SK-N-SH (cell line): ENCODE measurements around the gene COG2. TPM values are rescaled to one million over a fixed set of nuclear protein-coding genes. Genes with fewer than 3 reads are reported as not detected.

Experiments used
- CTCF ChIA-PET: fragments of 300-600, 350-600 bp; formaldehyde crosslinking; extraction: SDS; loops from one replicate; lab custom pipeline; 2021; lab: Yijun Ruan, JAX
- POLR2A ChIA-PET: fragments of 350-600 bp; sonication (Branson Sonifier 250); formaldehyde crosslinking; extraction: SDS; loops from one replicate; lab custom pipeline; 2020; ENCODE audit warnings: antibody characterized with exemption, inconsistent platforms; lab: Yijun Ruan, JAX
- DNase-seq: peaks from one replicate; pipeline ENCODE4 v3.0.0; 2012
- H2AFZ ChIP-seq: fragments of 200-600 bp; sonication (generic); 2 replicates; pipeline ENCODE4 v1.8.1; 2016; ENCODE audit warnings: antibody characterized with exemption, mild to moderate bottlenecking, low read depth
- H3F3A ChIP-seq: fragments of 200-600 bp; sonication (generic); replicated peaks from 2 replicates; pipeline ENCODE3; 2016; ENCODE audit warnings: antibody characterized with exemption, mild to moderate bottlenecking; ENCODE audit not compliant: insufficient read depth
- H3K27ac ChIP-seq, 2 experiments: fragments of 200-500 bp in 1 of 2; fragments of 200-600 bp in 1 of 2; sonication (Bioruptor generic) in 1 of 2; sonication (generic), shearing (Covaris generic) in 1 of 2; 2 replicates each; pipeline versions ENCODE4 v1.5.1 to v1.6.1; 2014 to 2016; ENCODE audit warnings: low read depth in 2 of 2, inconsistent platforms in 1 of 2, low read length in 1 of 2, mild to moderate bottlenecking in 1 of 2, mixed read lengths in 1 of 2
- H3K27me3 ChIP-seq: fragments of 200-600 bp; sonication (generic), shearing (Covaris generic); 2 replicates; pipeline ENCODE4 v1.6.1; 2016; ENCODE audit warnings: mixed run types; ENCODE audit not compliant: insufficient read depth
- H3K36me3 ChIP-seq, 2 experiments: fragments of 200-500 bp in 1 of 2; fragments of 200-600 bp in 1 of 2; sonication (Bioruptor generic) in 1 of 2; sonication (generic) in 1 of 2; replicated peaks in 1 of 2; 2 replicates each; pipeline versions ENCODE3 to v1.5.1; 2014 to 2016; ENCODE audit warnings: low read length in 1 of 2, mild to moderate bottlenecking in 1 of 2; ENCODE audit not compliant: insufficient read depth in 2 of 2, control insufficient read depth in 1 of 2
- H3K4me1 ChIP-seq, 2 experiments: fragments of 200-500 bp in 1 of 2; fragments of 200-600 bp in 1 of 2; sonication (Bioruptor generic) in 1 of 2; sonication (generic), shearing (Covaris generic) in 1 of 2; 2 replicates each; pipeline versions ENCODE4 v1.5.1 to v1.6.1; 2014 to 2016; ENCODE audit warnings: low read depth in 1 of 2, low read length in 1 of 2, mixed run types in 1 of 2; ENCODE audit not compliant: insufficient read depth in 2 of 2, control insufficient read depth in 1 of 2
- H3K4me2 ChIP-seq: fragments of 200-600 bp; sonication (generic), shearing (Covaris generic); 2 replicates; pipeline ENCODE4 v1.6.1; 2017; ENCODE audit warnings: mixed run types
- H3K4me3 ChIP-seq, 2 experiments: fragments of 200-500 bp in 1 of 2; fragments of 200-600 bp in 1 of 2; sonication (Bioruptor generic) in 1 of 2; sonication (generic), shearing (Covaris generic) in 1 of 2; 2 replicates each; pipeline versions ENCODE4 v1.5.1 to v1.8.1; 2014 to 2016; ENCODE audit warnings: low read depth in 2 of 2, inconsistent platforms in 1 of 2, low read length in 1 of 2, mild to moderate bottlenecking in 1 of 2, mixed read lengths in 1 of 2, moderate library complexity in 1 of 2
- H3K79me2 ChIP-seq: fragments of 200-600 bp; sonication (generic); 2 replicates; pipeline ENCODE4 v1.8.1; 2017; ENCODE audit warnings: mild to moderate bottlenecking; ENCODE audit not compliant: insufficient read depth
- H3K9ac ChIP-seq: fragments of 200-600 bp; sonication (generic); 2 replicates; pipeline ENCODE4 v1.6.1; 2017; ENCODE audit warnings: mixed run types
- H3K9me2 ChIP-seq: fragments of 200-600 bp; sonication (generic); 2 replicates; pipeline ENCODE4 v1.6.1; 2017; ENCODE audit warnings: mixed run types
- H3K9me3 ChIP-seq: fragments of 200-600 bp; sonication (generic); 2 replicates; pipeline ENCODE4 v1.6.1; 2017; ENCODE audit warnings: mixed run types, mild to moderate bottlenecking, moderate library complexity
- H4K20me1 ChIP-seq: fragments of 200-600 bp; sonication (generic); 2 replicates; pipeline ENCODE4 v1.6.1; 2017; ENCODE audit warnings: mild to moderate bottlenecking, mixed run types; ENCODE audit not compliant: insufficient read depth
- CHD2 ChIP-seq: fragments of 150-350 bp; IDR thresholded peaks from 2 replicates; pipeline ENCODE4 v1.6.1; 2018; ENCODE audit warnings: low read length; ENCODE audit not compliant: partially characterized antibody
- EZH2phosphoT487 ChIP-seq: fragments of 200-600 bp; sonication (generic); IDR thresholded peaks from 2 replicates; pipeline ENCODE4 v1.6.1; 2017; ENCODE audit warnings: low read depth, mixed run types, mild to moderate bottlenecking, antibody characterized with exemption, moderate library complexity, borderline replicate concordance
- FOSL2 ChIP-seq: IDR thresholded peaks from 2 replicates; pipeline ENCODE4 v1.4.0; 2012; ENCODE audit warnings: low read depth, mild to moderate bottlenecking, moderate library complexity, borderline replicate concordance
- FOXJ3 ChIP-seq: sonication (generic); formaldehyde crosslinking; IDR thresholded peaks from 2 replicates; pipeline ENCODE4 v1.5.1; 2020; ENCODE audit warnings: mild to moderate bottlenecking, missing genetic modification reagents
- GABPA ChIP-seq: IDR thresholded peaks from 2 replicates; pipeline ENCODE4 v1.4.0; 2012; ENCODE audit warnings: low read depth, mild to moderate bottlenecking
- NRF1 ChIP-seq: IDR thresholded peaks from 2 replicates; pipeline ENCODE4 v1.6.1; 2012; ENCODE audit warnings: low read depth, mild to moderate bottlenecking, low read length
- RCOR1 ChIP-seq: fragments of 150-350 bp; IDR thresholded peaks from 2 replicates; pipeline ENCODE4 v1.6.1; 2017; ENCODE audit warnings: antibody characterized with exemption, low read length
- RFX5 ChIP-seq: IDR thresholded peaks from 2 replicates; pipeline ENCODE4 v1.6.1; 2012; ENCODE audit warnings: mild to moderate bottlenecking, improper control_type of control experiment, low read length
- RXRA ChIP-seq: IDR thresholded peaks from 2 replicates; pipeline ENCODE4 v1.4.0; 2012; ENCODE audit warnings: low read depth, mild to moderate bottlenecking, borderline replicate concordance
- SIN3A ChIP-seq: IDR thresholded peaks from 2 replicates; pipeline ENCODE4 v1.6.1; 2012; ENCODE audit warnings: low read depth, mild to moderate bottlenecking, low read length, moderate library complexity, borderline replicate concordance
- TAF1 ChIP-seq: IDR thresholded peaks from 2 replicates; pipeline ENCODE4 v1.6.1; 2012; ENCODE audit warnings: low read depth, mild to moderate bottlenecking, low read length, moderate library complexity, borderline replicate concordance
- WGBS: methylation state at CpG from one replicate; pipeline ENCODE4 v1.1.6; 2017; ENCODE audit warnings: low lambda C conversion rate; 5-methylcytosine and 5-hydroxymethylcytosine counted together
- polyA plus RNA-seq, 3 experiments: library from polyadenylated mRNA; depleted of rRNA; stranded (reverse); fragments of >200 nt; gene quantifications; 2 replicates each; pipeline ENCODE4 v1.2.3, GENCODE V29; 2012
- TF ChIP-seq, protein P1 (sequence below): IDR thresholded peaks from 2 replicates; pipeline ENCODE4 v1.4.0; 2012; ENCODE audit warnings: low read depth, borderline replicate concordance
- TF ChIP-seq, protein P2 (sequence below): fragments of 200-600 bp; sonication (generic); IDR thresholded peaks from 2 replicates; pipeline ENCODE4 v1.6.1; 2017; ENCODE audit warnings: antibody characterized with exemption, mild to moderate bottlenecking, moderate library complexity
- TF ChIP-seq, protein P3 (sequence below): IDR thresholded peaks from 2 replicates; pipeline ENCODE4 v1.4.0; 2012; ENCODE audit warnings: low read depth, borderline replicate concordance
- TF ChIP-seq, protein P4 (sequence below): IDR thresholded peaks from 2 replicates; pipeline ENCODE4; 2012
- TF ChIP-seq, protein P5 (sequence below): fragments of 150-350 bp; IDR thresholded peaks from 2 replicates; pipeline ENCODE4 v1.6.1; 2016; ENCODE audit warnings: mild to moderate bottlenecking, low read depth, low read length

Gene COG2
- polyA plus RNA-seq, 1 of the 3 experiments (the other 2 are of a cell fraction): 11.0 TPM

DNA sequence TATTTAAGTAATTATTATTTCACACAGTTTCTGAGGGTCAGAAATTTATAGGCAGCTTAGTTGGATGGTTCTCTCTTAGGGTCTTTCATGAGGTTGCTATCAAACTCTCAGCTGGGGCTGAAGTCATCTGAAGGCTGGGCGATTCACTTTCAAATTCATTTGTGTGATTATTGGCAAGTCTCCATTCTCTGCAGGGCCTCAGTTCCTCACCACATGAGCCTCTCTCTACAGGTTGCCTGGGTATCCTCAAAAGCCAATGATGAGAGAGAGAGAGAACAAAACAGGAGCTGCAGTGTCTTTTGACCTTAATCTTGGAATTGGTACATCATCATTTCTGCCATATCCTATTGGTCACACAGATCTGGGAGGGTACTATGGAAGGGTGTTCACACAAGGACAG lies 29.6 kb upstream of the COG2 start:
- Histone ChIP-seq H3K9me3 (no peaks in the 10 kb centered on the region), H3K27ac (no peak overlapping the region), H3F3A (no peaks in the 10 kb centered on the region), H3K4me2 (no peak overlapping the region), H3K36me3 (no peaks in the 10 kb centered on the region), H3K79me2 (no peaks in the 10 kb centered on the region), H2AFZ (no peak overlapping the region), H3K4me3 (no peak overlapping the region), H3K9me2 (no peaks in the 10 kb centered on the region), H4K20me1 (no peaks in the 10 kb centered on the region), H3K4me1 (no peaks in the 10 kb centered on the region), H3K27me3 (no peaks in the 10 kb centered on the region), H3K9ac (no peak overlapping the region)
- 19% methylated on average over 1 of the region's 1 CpG for WGBS
- ChIA-PET POLR2A (no interaction called here), CTCF (no interaction called here)
- TF ChIP-seq, protein P1, sequence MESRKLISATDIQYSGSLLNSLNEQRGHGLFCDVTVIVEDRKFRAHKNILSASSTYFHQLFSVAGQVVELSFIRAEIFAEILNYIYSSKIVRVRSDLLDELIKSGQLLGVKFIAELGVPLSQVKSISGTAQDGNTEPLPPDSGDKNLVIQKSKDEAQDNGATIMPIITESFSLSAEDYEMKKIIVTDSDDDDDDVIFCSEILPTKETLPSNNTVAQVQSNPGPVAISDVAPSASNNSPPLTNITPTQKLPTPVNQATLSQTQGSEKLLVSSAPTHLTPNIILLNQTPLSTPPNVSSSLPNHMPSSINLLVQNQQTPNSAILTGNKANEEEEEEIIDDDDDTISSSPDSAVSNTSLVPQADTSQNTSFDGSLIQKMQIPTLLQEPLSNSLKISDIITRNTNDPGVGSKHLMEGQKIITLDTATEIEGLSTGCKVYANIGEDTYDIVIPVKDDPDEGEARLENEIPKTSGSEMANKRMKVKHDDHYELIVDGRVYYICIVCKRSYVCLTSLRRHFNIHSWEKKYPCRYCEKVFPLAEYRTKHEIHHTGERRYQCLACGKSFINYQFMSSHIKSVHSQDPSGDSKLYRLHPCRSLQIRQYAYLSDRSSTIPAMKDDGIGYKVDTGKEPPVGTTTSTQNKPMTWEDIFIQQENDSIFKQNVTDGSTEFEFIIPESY: no peak
- TF ChIP-seq, protein P2, sequence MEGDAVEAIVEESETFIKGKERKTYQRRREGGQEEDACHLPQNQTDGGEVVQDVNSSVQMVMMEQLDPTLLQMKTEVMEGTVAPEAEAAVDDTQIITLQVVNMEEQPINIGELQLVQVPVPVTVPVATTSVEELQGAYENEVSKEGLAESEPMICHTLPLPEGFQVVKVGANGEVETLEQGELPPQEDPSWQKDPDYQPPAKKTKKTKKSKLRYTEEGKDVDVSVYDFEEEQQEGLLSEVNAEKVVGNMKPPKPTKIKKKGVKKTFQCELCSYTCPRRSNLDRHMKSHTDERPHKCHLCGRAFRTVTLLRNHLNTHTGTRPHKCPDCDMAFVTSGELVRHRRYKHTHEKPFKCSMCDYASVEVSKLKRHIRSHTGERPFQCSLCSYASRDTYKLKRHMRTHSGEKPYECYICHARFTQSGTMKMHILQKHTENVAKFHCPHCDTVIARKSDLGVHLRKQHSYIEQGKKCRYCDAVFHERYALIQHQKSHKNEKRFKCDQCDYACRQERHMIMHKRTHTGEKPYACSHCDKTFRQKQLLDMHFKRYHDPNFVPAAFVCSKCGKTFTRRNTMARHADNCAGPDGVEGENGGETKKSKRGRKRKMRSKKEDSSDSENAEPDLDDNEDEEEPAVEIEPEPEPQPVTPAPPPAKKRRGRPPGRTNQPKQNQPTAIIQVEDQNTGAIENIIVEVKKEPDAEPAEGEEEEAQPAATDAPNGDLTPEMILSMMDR: no peak
- TF ChIP-seq RFX5: no peak
- no peak for TF ChIP-seq RCOR1
- no peak for TF ChIP-seq FOXJ3
- TF ChIP-seq, protein P3, sequence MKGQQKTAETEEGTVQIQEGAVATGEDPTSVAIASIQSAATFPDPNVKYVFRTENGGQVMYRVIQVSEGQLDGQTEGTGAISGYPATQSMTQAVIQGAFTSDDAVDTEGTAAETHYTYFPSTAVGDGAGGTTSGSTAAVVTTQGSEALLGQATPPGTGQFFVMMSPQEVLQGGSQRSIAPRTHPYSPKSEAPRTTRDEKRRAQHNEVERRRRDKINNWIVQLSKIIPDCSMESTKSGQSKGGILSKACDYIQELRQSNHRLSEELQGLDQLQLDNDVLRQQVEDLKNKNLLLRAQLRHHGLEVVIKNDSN: no peak
- TF ChIP-seq SIN3A: no peak
- TF ChIP-seq GABPA: no peak
- no peak for TF ChIP-seq NRF1
- no peak for TF ChIP-seq EZH2phosphoT487
- no peak for TF ChIP-seq FOSL2
- DNase-seq: no peak

DNA sequence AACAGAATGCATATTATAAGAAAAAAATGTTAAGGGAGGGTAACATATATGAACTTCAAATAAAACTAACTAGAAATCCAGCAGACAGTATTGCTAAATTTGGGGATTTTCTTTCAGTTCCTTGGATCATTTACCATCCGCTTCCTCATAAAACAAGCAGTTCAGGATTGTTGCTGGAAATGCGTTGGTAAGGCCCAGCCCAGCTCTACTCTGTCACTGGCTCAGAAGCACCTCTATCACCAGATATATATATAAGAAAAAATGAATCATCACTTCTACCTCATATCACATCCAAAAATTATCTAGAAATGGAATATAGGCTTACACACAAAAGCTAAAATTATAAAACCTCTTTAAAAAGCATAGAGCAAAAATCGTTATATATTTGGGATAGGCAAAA lies 28.2 kb upstream of the COG2 start:
- no peaks in the 10 kb centered on the region for H3K27me3 ChIP-seq
- H2AFZ ChIP-seq: no peak overlapping the region
- H3K27ac ChIP-seq: no peak overlapping the region
- ChIA-PET POLR2A (no interaction called here), CTCF (no interaction called here)
- no peak overlapping the region for H3K9ac ChIP-seq
- 38% methylated on average over 3 of the region's 3 CpGs for WGBS
- DNase-seq: no peak
- H3K4me2 ChIP-seq: no peak overlapping the region
- no peak overlapping the region for H3K4me3 ChIP-seq
- H3K9me2 ChIP-seq: no peaks in the 10 kb centered on the region
- H3F3A ChIP-seq: no peaks in the 10 kb centered on the region
- H3K9me3 ChIP-seq: no peaks in the 10 kb centered on the region
- H3K4me1 ChIP-seq: no peaks in the 10 kb centered on the region
- no peaks in the 10 kb centered on the region for H3K79me2 ChIP-seq
- H4K20me1 ChIP-seq: no peaks in the 10 kb centered on the region
- H3K36me3 ChIP-seq: no peaks in the 10 kb centered on the region
- TF ChIP-seq, protein P1: no peak
- TF ChIP-seq FOSL2: no peak
- TF ChIP-seq RXRA: no peak
- TF ChIP-seq, protein P4, sequence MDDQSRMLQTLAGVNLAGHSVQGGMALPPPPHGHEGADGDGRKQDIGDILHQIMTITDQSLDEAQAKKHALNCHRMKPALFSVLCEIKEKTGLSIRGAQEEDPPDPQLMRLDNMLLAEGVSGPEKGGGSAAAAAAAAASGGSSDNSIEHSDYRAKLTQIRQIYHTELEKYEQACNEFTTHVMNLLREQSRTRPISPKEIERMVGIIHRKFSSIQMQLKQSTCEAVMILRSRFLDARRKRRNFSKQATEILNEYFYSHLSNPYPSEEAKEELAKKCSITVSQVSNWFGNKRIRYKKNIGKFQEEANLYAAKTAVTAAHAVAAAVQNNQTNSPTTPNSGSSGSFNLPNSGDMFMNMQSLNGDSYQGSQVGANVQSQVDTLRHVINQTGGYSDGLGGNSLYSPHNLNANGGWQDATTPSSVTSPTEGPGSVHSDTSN: no peak
- no peak for TF ChIP-seq CHD2
- no peak for TF ChIP-seq TAF1
- TF ChIP-seq, protein P2: no peak
- TF ChIP-seq, protein P5, sequence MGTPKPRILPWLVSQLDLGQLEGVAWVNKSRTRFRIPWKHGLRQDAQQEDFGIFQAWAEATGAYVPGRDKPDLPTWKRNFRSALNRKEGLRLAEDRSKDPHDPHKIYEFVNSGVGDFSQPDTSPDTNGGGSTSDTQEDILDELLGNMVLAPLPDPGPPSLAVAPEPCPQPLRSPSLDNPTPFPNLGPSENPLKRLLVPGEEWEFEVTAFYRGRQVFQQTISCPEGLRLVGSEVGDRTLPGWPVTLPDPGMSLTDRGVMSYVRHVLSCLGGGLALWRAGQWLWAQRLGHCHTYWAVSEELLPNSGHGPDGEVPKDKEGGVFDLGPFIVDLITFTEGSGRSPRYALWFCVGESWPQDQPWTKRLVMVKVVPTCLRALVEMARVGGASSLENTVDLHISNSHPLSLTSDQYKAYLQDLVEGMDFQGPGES: no peak
